Measurements from ENCODE around the gene AQP12A. TPM values are rescaled to one million over a fixed set of nuclear protein-coding genes. Genes with fewer than 3 reads are reported as not detected.

Gene AQP12A
- total RNA-seq, 4 donors from 2014 or later = not detected

GRCh38 chr2:240644171-240644651, 47.5 kb upstream of the AQP12A start:
- H3K27ac ChIP-seq = no peak overlapping the region
- intact Hi-C loops (cut with DNase I) = no loop called here
- no peaks in the 10 kb centered on the region for H3K36me3 ChIP-seq
- DNase-seq = no peak
- WGBS, 2 donors = 32 to 67% methylated on average over 4 to 14 of the region's 14 CpGs
- TF ChIP-seq CTCF (IDR thresholded peaks at IDR 0.05) (no peak), POLR2A (IDR thresholded peaks at IDR 0.05) (no peak)
- H3K4me1 ChIP-seq = no peaks in the 10 kb centered on the region
- H3K4me3 ChIP-seq (replicated peaks in 1 of 3) = no peak overlapping the region
- no peaks in the 10 kb centered on the region for H3K27me3 ChIP-seq
- no peaks in the 10 kb centered on the region for H3K9me3 ChIP-seq

DNA sequence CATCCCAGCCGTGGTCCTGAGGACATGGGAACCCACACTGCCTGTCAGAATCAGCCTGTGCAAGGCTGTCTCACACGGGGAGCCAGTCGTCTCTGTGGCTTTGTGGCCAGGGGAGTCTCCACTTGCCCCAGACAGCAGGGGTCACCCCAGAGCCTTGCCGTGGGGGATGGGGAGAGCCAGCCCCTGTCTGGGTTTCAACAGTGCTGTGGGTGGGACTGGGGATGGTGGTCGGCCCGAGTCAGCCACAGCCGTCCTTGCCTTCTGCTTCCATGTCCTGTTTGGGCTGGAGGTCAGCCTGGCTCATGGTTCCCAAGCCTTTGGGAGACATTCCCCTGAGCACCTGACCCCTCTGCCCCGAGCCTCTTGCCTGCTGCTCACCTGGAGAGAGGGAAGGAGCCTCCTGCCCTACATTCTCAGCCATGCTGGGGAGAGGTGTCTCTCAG, 46.8 kb upstream of the AQP12A start:
- Histone ChIP-seq H3K4me1 (no peaks in the 10 kb centered on the region), H3K4me3 (replicated peaks in 1 of 3) (no peak overlapping the region), H3K9me3 (no peaks in the 10 kb centered on the region), H3K36me3 (no peaks in the 10 kb centered on the region), H3K27ac (no peak overlapping the region), H3K27me3 (no peaks in the 10 kb centered on the region)
- DNase-seq = no peak
- intact Hi-C loops (cut with DNase I) = no loop called here
- no peak for TF ChIP-seq CTCF (IDR thresholded peaks at IDR 0.05)
- TF ChIP-seq POLR2A (IDR thresholded peaks at IDR 0.05) = no peak
- 58 to 62% methylated on average over 4 to 7 of the region's 8 CpGs for WGBS, 2 donors

GRCh38 chr2:240645346-240645745, 46.3 kb upstream of the AQP12A start:
- no peak for DNase-seq
- Histone ChIP-seq H3K9me3 (no peaks in the 10 kb centered on the region), H3K36me3 (no peaks in the 10 kb centered on the region), H3K4me1 (no peaks in the 10 kb centered on the region), H3K27me3 (no peaks in the 10 kb centered on the region), H3K27ac (no peak overlapping the region), H3K4me3 (replicated peaks in 1 of 3) (no peak overlapping the region)
- WGBS, 2 donors = 97 to 100% methylated on average over 3 to 6 of the region's 10 CpGs
- intact Hi-C loops (cut with DNase I) = no loop called here
- TF ChIP-seq POLR2A (IDR thresholded peaks at IDR 0.05) (no peak), CTCF (IDR thresholded peaks at IDR 0.05) (no peak)

GRCh38 chr2:240645801-240646175, 45.9 kb upstream of the AQP12A start:
- Histone ChIP-seq H3K4me1 (no peaks in the 10 kb centered on the region), H3K27ac (no peak overlapping the region), H3K36me3 (no peaks in the 10 kb centered on the region), H3K4me3 (replicated peaks in 1 of 3) (no peak overlapping the region), H3K9me3 (no peaks in the 10 kb centered on the region), H3K27me3 (no peaks in the 10 kb centered on the region)
- WGBS, 2 donors = 87 to 95% methylated on average over 3 to 10 of the region's 10 CpGs
- intact Hi-C loops (cut with DNase I) = no loop called here
- TF ChIP-seq POLR2A (IDR thresholded peaks at IDR 0.05) = no peak
- no peak for TF ChIP-seq CTCF (IDR thresholded peaks at IDR 0.05)
- DNase-seq = no peak

- TF ChIP-seq CTCF (IDR thresholded peaks at IDR 0.05) (no peak), POLR2A (IDR thresholded peaks at IDR 0.05) (no peak)
- DNase-seq = no peak
- 83 to 85% methylated on average over 30 to 33 of the region's 36 CpGs for WGBS, 2 donors
- intact Hi-C loops (cut with DNase I) = no loop called here
- Histone ChIP-seq H3K27me3 (no peaks in the 10 kb centered on the region), H3K4me3 (replicated peaks in 1 of 3) (no peak overlapping the region), H3K27ac (no peak overlapping the region), H3K36me3 (no peaks in the 10 kb centered on the region), H3K9me3 (no peaks in the 10 kb centered on the region), H3K4me1 (no peaks in the 10 kb centered on the region)
These were observed 45.3 kb upstream of the AQP12A start for GRCh38 chr2:240646176-240646899.

Data from thyroid gland (tissue), 4 donors.